GM12878 (cell line): Measurements from ENCODE around the gene TKT. TPM values are rescaled to one million over a fixed set of nuclear protein-coding genes. Genes with fewer than 3 reads are reported as not detected.

Source experiments
- ATAC-seq: fragments of 200-7000 bp; cut with Tn5 transposase; 3 replicates; pipeline ENCODE4 v1.9.1; 2020; ENCODE audit warnings: mild to moderate bottlenecking, moderate library complexity
- BruUV-seq: library from RNA; stranded (reverse); fragments of 400-500 nt; replicated peaks from 2 replicates; lab custom pipeline; 2021; lab: Mats Ljungman, UMichigan
- CTCF ChIA-PET: fragments of 300-600 bp; sonication (Branson Sonifier 250); formaldehyde crosslinking; extraction: SDS; loops from one replicate; lab custom pipeline; 2021; ENCODE audit warnings: inconsistent platforms; lab: Yijun Ruan, JAX
- POLR2A ChIA-PET: fragments of 350-600 bp; formaldehyde crosslinking; extraction: SDS; loops from one replicate; lab custom pipeline; 2021; ENCODE audit warnings: inconsistent platforms; lab: Charles Lee
- RAD21 ChIA-PET: fragments of 300-600 bp; sonication (Branson Sonifier 250); formaldehyde crosslinking; loops from one replicate; lab custom pipeline; 2023; ENCODE audit warnings: antibody characterized with exemption; ENCODE audit not compliant: unreplicated experiment; lab: Charles Lee
- SMC1A ChIA-PET: fragments of 300-600 bp; sonication (Branson Sonifier 250); formaldehyde crosslinking; loops from one replicate; lab custom pipeline; 2023; ENCODE audit not compliant: unreplicated experiment, uncharacterized antibody; lab: Charles Lee
- DNase-seq: peaks from one replicate; pipeline ENCODE4 v3.0.0-alpha.2; 2011; ENCODE audit warnings: low read depth, low spot score
- FAIRE-seq: peaks from 3 replicates; lab custom pipeline; 2011; peaks lifted over from hg19 to GRCh38; lab: Jason Lieb, UNC
- H2AFZ ChIP-seq: 2 replicates; pipeline ENCODE4 v1.6.0; 2011; ENCODE audit warnings: low read depth, low read length, control low read depth; ENCODE audit not compliant: control insufficient read depth
- H3K27ac ChIP-seq: 2 replicates; pipeline ENCODE4 v1.5.1; 2011; ENCODE audit warnings: control low read depth; ENCODE audit not compliant: control insufficient read depth, insufficient read depth
- H3K27me3 ChIP-seq, 2 experiments: replicated peaks in 1 of 2; 2 replicates each; pipeline versions ENCODE4 v1.6.0 to v1.6.1; 2011; ENCODE audit warnings: low read length in 1 of 2; ENCODE audit not compliant: control insufficient read depth in 2 of 2, insufficient read depth in 2 of 2
- H3K36me3 ChIP-seq, 2 experiments: 2 replicates each; pipeline ENCODE4 v1.5.1; 2011; ENCODE audit warnings: low read length in 1 of 2; ENCODE audit not compliant: control insufficient read depth in 2 of 2, insufficient read depth in 2 of 2
- H3K4me1 ChIP-seq: 2 replicates; pipeline ENCODE4 v1.6.1; 2011; ENCODE audit warnings: mild to moderate bottlenecking, low read length, moderate library complexity, mixed read lengths; ENCODE audit not compliant: control insufficient read depth, insufficient read depth
- H3K4me2 ChIP-seq: 2 replicates; pipeline ENCODE4 v1.6.0; 2011; ENCODE audit warnings: control low read depth; ENCODE audit not compliant: control insufficient read depth, insufficient read depth
- H3K4me3 ChIP-seq: fragments of 200-600 bp; sonication (generic); 2 replicates; pipeline ENCODE4 v1.5.1; 2016
- H3K79me2 ChIP-seq: 2 replicates; pipeline ENCODE4 v1.6.0; 2011; ENCODE audit warnings: low read length; ENCODE audit not compliant: control insufficient read depth, insufficient read depth
- H3K9ac ChIP-seq: 2 replicates; pipeline ENCODE4 v1.8.0; 2011; ENCODE audit warnings: low read length, control low read depth, mixed read lengths; ENCODE audit not compliant: control insufficient read depth, insufficient read depth
- H3K9me3 ChIP-seq: replicated peaks from 3 replicates; pipeline ENCODE4 v1.5.1; 2011; ENCODE audit warnings: mild to moderate bottlenecking, low read length; ENCODE audit not compliant: control insufficient read depth, insufficient read depth
- H4K20me1 ChIP-seq: 2 replicates; pipeline ENCODE4 v1.6.0; 2011; ENCODE audit not compliant: control insufficient read depth, insufficient read depth
- BRCA1 ChIP-seq: IDR thresholded peaks from 2 replicates; pipeline ENCODE4 v1.6.1; 2011; ENCODE audit warnings: low read depth, low read length, improper control_type of control experiment
- EGR1 ChIP-seq, 2 experiments: IDR thresholded peaks; 1 replicate in 1 of 2; 2 replicates in 1 of 2; pipeline ENCODE4 v1.6.1; 2011 to 2012; ENCODE audit warnings: low read depth in 2 of 2, low read length in 2 of 2, borderline replicate concordance in 1 of 2, mild to moderate bottlenecking in 1 of 2, moderate library complexity in 1 of 2
- FOXK2 ChIP-seq: fragments of 450-650 bp; IDR thresholded peaks from 2 replicates; pipeline ENCODE4 v1.6.1; 2017; ENCODE audit warnings: mild to moderate bottlenecking, moderate library complexity
- NFYA ChIP-seq: IDR thresholded peaks from 2 replicates; pipeline ENCODE4 v1.6.1; 2011; ENCODE audit warnings: low read depth, mild to moderate bottlenecking, low read length, improper control_type of control experiment, borderline replicate concordance
- POLR2AphosphoS2 ChIP-seq: IDR thresholded peaks from 2 replicates; pipeline ENCODE4 v1.6.1; 2011; ENCODE audit warnings: low read depth, mild to moderate bottlenecking, low read length, improper control_type of control experiment, moderate library complexity
- POLR2AphosphoS5 ChIP-seq: IDR thresholded peaks from 2 replicates; pipeline ENCODE4 v1.6.1; 2011; ENCODE audit warnings: mild to moderate bottlenecking, low read length, inconsistent platforms
- RELA ChIP-seq: fragments of 450-650 bp; IDR thresholded peaks from 2 replicates; pipeline ENCODE4 v1.8.0; 2014; ENCODE audit warnings: borderline replicate concordance; ENCODE audit not compliant: partially characterized antibody
- ZNF217 ChIP-seq: fragments of 450-650 bp; IDR thresholded peaks from 2 replicates; pipeline ENCODE4 v1.6.1; 2017; ENCODE audit warnings: antibody characterized with exemption, mild to moderate bottlenecking
- WGBS: methylation state at CpG from one replicate; pipeline ENCODE4 v1.1.6; 2016; ENCODE audit warnings: low lambda C conversion rate; ENCODE audit not compliant: insufficient replicate concordance, insufficient coverage; ENCODE audit errors: missing lambda C conversion rate; 5-methylcytosine and 5-hydroxymethylcytosine counted together
- in situ Hi-C: fragments of 300-500 bp; cut with MboI; formaldehyde crosslinking; loops from 9 replicates; pipeline ENCODE4 v1.14.3; 2018; ENCODE audit warnings: mixed read lengths
- intact Hi-C: fragments of 100-400 bp; cut with micrococcal nuclease; formaldehyde crosslinking; loops from one replicate; pipeline ENCODE4 v1.14.2; 2022; ENCODE audit not compliant: unreplicated experiment
- polyA plus RNA-seq, 11 experiments: library from polyadenylated mRNA; depleted of rRNA in 4 of 11; unstranded in 6 of 11; stranded (reverse) in 5 of 11; fragments of >200 nt; fragmentation: Nextera tagmentation in 4 of 11; fragmentation: Illumina TruSeq in 1 of 11; extraction: Ambion mirVana in 4 of 11; extraction: Trizol in 1 of 11; gene quantifications; 1 replicate in 1 of 11; 2 replicates in 10 of 11; pipeline versions ENCODE4 v1.2.1 to v1.2.3, GENCODE V29; 2011 to 2016; ENCODE audit warnings: inconsistent platforms in 2 of 11, missing spikeins in 2 of 11, low read depth in 1 of 11
- total RNA-seq, 4 experiments: library from RNA; depleted of rRNA in 3 of 4; stranded (reverse); fragments of >200 nt in 3 of 4; fragmentation: Illumina TruSeq in 1 of 4; extraction: Trizol in 1 of 4; gene quantifications; 2 replicates each; pipeline versions ENCODE4 v1.2.1 to v1.2.3, GENCODE V29; 2013 to 2021
- TF ChIP-seq, protein P1 (sequence below): fragments of 150-350 bp; IDR thresholded peaks from 2 replicates; pipeline ENCODE4 v1.6.1; 2014; ENCODE audit warnings: mild to moderate bottlenecking, low read depth, low read length

TKT gene
- total and polyA plus RNA-seq, 10 of the 15 experiments (the other 5 are each of a cell fraction or from before 2014, with no cell fraction given): 56.4 to 385 (median 143) TPM

DNA sequence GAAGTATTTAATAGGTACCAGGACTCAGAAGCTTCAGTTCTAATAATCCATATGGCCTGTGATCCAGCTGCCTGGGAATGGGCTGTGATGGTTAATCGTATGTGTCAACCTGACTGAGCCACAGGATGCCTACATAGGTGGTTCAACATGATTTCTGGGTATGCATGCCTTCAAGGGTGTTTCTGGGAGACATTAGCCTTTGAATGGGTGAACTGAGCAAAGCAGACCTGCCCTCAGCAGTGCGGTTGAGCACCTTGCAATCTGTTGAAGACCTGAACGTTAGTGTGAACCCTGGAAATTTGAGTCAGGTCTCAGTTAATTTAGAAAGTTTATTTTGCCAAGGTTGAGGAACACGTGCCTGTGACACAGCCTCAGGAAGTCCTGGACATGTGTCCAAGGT, 22.8 kb upstream of the TKT start:
- 76% methylated on average over 4 of the region's 4 CpGs for WGBS
- no peak overlapping the region for H3K4me2 ChIP-seq
- H3K9me3 ChIP-seq: no peaks in the 10 kb centered on the region
- no peaks in the 10 kb centered on the region for H3K79me2 ChIP-seq
- H3K4me3 ChIP-seq: no peak overlapping the region
- H3K4me1 ChIP-seq: no peaks in the 10 kb centered on the region
- BruUV-seq: no TSS peak
- RAD21 ChIA-PET: no interaction called here
- H3K36me3 ChIP-seq: no peaks in the 10 kb centered on the region; a peak in 1 of 4 replicates
- SMC1A ChIA-PET: no interaction called here
- H3K27ac ChIP-seq: no peak overlapping the region
- ATAC-seq: no peak
- in situ Hi-C loops (no loop called here), intact Hi-C loops (no loop called here)
- no peaks in the 10 kb centered on the region for H3K27me3 ChIP-seq
- POLR2A ChIA-PET: interaction anchor here (0.6 kb wide), 1 partner anchor 52 kb away, joined by 6 read pairs; no protein-coding TSS in a partner anchor
- DNase-seq: no peak
- no peak overlapping the region for H3K9ac ChIP-seq
- FAIRE-seq: no peak
- H4K20me1 ChIP-seq: no peaks in the 10 kb centered on the region
- CTCF ChIA-PET: no interaction called here
- TF ChIP-seq EGR1 (IDR thresholded peaks at IDR 0.05; ENCODE audit: borderline replicate concordance in 1 of 2, low read depth in 2 of 2, low read length in 2 of 2) (no peak), FOXK2 (no peak)
- TF ChIP-seq, protein P1, sequence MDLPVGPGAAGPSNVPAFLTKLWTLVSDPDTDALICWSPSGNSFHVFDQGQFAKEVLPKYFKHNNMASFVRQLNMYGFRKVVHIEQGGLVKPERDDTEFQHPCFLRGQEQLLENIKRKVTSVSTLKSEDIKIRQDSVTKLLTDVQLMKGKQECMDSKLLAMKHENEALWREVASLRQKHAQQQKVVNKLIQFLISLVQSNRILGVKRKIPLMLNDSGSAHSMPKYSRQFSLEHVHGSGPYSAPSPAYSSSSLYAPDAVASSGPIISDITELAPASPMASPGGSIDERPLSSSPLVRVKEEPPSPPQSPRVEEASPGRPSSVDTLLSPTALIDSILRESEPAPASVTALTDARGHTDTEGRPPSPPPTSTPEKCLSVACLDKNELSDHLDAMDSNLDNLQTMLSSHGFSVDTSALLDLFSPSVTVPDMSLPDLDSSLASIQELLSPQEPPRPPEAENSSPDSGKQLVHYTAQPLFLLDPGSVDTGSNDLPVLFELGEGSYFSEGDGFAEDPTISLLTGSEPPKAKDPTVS: no peak
- H2AFZ ChIP-seq: no peak overlapping the region

DNA sequence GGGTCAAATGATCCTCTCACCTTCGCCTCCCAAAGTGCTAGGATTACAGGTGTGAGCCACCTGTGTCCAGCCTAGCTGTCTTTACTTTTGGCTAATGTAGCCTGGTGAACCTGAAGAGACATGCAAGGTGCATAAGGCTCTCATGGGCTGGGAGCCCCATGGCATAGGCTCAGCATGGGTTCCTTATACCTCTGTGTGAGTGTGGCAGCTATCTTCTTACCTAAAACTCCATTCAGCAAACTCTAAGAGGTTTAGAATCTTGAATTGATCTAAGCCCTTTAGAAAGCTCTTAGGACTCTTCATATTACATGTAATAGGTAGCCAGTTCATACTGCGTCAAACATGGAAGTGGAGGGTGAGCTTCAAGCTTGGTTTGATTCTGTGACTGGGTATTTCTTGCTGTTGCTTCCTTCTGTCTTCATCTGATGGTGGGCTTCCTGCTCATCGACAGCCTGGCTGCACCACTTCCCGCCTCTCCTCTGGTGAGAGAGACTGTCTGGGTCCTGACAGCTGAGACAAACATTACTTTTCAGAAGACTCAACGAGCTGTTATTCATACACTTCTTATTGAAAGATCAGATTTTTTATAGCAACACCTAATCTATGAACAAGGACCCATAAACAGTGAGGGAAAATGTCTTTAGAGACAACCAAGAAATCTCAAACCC, 19.2 kb upstream of the TKT start:
- BruUV-seq: no TSS peak
- H3K9me3 ChIP-seq: no peaks in the 10 kb centered on the region
- H3K4me3 ChIP-seq: no peak overlapping the region
- no peak overlapping the region for H3K4me2 ChIP-seq
- H4K20me1 ChIP-seq: no peaks in the 10 kb centered on the region
- no peaks in the 10 kb centered on the region for H3K27me3 ChIP-seq
- WGBS: 54% methylated on average over 5 of the region's 5 CpGs
- DNase-seq (no peak), FAIRE-seq (no peak), ATAC-seq (no peak)
- TF ChIP-seq RELA: no peak
- no peak for TF ChIP-seq NFYA
- TF ChIP-seq BRCA1: no peak
- TF ChIP-seq ZNF217: no peak
- no peak for TF ChIP-seq POLR2AphosphoS2
- no peak for TF ChIP-seq POLR2AphosphoS5
- no peaks in the 10 kb centered on the region for H3K36me3 ChIP-seq
- SMC1A ChIA-PET: no interaction called here
- intact Hi-C loops: no loop called here
- RAD21 ChIA-PET: no interaction called here
- H3K27ac ChIP-seq: no peak overlapping the region
- H3K9ac ChIP-seq: no peak overlapping the region
- POLR2A ChIA-PET: interaction anchor here (1.2 kb wide), 1 partner anchor 12 kb away, joined by 9 read pairs; no protein-coding TSS in a partner anchor
- H2AFZ ChIP-seq: no peak overlapping the region
- in situ Hi-C loops: no loop called here
- H3K4me1 ChIP-seq: peaks cover 3% of the 10 kb centered on the region
- H3K79me2 ChIP-seq: no peaks in the 10 kb centered on the region
- CTCF ChIA-PET: interaction anchor here (1.1 kb wide), 1 partner anchor 161 kb away, joined by 6 read pairs; no protein-coding TSS in a partner anchor
